ENCODE results near the gene GRID1.
"Not testable (repeated sequence)": the region's sequence is repeated elsewhere in the genome, so short reads cannot be mapped to it uniquely, and the experiment has no call there.

Gene GRID1

DNA sequence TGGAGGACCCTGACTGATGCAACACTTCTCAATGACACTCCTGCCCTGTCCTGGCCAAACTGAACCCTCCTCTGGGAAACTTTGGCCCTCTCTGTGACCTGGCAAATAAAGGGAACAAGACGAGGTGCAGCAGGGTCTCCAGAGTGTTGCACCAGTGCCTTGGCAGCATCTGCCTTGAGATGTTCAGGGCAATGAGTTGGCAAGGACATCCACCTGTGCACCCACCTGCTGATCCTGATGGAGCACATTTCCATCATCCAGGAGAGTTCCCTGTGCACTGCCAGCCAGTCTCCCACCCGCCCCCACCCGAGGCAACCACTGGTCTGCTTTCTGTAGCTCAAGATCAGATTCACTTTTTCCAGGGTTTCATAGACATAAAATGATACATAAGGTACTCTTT lies 407.4 kb downstream of the GRID1 start:
- DNase-seq = no peak

DNA sequence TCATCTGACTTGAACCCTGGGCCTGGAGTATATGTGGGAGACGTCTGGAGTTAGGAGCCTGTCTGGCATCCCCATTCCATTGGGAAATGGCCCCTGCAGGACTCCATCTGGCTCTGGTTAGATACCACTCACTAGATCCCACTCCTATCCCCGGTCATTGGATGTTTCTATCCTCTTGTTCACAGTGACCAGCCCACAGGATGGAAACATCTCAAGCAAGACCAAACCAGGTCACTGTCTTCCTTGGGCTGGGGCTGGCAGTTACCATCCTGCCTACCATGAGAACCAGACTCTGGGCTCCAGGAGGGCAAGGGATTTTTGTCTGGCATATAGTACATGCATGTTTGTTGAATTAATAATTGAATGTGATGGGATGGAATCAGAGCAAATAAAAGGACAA lies 415.7 kb downstream of the GRID1 start:
- no peak for DNase-seq

DNA sequence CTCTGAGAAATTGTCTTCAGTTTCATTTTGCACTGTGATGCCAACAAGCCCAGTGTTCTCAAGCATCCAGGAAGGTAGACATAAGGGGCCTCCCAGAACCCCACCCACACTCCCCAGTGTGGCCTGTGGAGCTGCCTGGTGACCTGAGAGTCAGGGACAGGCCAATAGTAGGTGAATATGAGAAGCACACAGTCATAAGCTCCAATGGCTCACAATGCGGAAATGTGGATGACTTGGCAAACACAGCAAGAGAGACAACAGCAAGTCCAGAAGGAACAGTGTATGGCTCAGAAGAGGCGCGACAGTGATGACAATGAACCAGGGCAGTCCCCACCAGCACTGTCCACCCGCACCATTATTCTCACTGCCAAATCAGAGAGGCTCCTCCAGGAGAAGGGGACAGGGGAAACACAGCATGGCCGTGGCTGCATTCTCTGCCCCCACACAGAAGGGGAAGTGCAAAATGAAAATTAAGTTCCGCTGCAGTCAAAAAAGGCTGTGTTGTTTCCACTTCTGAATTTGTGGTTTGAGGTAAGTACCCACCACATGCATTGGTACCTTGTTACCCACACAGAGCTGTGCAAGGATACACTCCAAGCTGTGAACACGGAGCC lies 419.8 kb downstream of the GRID1 start:
- no peak for DNase-seq

DNA sequence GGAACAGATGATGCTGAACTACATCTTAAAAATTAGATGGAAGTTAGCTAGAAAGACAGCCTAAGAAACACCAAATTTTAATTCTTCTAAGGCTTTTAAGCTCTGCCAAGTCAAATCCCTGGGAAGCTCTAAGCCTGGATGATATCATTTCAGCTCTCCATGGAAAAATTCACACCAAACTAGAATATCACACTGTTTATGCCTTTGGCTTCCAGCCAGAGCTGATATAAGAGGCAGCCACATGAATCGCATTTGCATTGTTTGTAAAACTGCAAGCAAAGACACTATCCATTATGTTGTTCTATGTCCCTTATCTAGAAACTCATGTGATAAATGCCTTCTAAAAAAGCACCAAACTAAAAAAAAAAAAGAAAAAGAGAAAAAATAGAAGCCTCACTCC lies 430.4 kb downstream of the GRID1 start:
- no peak for DNase-seq

DNA sequence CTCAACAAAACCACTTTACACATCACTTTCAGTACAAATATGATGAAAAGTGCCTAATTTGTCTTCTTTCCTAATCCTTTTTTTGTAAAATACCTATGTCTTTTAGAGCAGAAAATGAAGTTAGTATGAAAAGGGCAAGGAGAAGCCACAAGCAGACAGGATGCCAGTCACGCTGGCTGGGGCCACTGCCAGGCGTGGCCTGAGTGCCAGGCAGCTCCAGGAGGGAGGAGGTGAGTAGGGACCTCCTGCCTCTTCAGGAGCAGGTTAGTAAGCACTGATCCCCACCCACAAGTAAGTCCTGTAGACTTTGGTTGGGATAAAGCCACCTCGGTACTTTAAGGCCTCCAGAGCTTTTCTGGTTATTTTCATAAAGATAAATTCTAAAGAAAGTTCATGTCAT lies 432.0 kb downstream of the GRID1 start:
- DNase-seq = no peak

DNA sequence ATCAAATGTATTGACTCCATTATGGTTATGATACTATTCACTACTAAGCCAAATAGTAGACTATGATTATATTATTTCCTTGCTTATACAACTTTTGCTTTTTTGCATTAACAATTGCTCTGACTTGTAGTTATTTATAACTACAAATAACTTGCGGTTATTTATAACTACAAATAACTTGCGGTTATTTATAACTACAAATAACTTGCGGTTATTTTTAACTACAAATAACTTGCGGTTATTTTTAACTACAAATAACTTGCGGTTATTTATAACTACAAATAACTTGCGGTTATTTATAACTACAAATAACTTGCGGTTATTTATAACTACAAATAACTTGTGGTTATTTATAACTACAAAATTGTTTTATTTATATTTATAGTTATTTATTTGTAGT lies 436.6 kb downstream of the GRID1 start:
- DNase-seq = not testable (repeated sequence)

DNA sequence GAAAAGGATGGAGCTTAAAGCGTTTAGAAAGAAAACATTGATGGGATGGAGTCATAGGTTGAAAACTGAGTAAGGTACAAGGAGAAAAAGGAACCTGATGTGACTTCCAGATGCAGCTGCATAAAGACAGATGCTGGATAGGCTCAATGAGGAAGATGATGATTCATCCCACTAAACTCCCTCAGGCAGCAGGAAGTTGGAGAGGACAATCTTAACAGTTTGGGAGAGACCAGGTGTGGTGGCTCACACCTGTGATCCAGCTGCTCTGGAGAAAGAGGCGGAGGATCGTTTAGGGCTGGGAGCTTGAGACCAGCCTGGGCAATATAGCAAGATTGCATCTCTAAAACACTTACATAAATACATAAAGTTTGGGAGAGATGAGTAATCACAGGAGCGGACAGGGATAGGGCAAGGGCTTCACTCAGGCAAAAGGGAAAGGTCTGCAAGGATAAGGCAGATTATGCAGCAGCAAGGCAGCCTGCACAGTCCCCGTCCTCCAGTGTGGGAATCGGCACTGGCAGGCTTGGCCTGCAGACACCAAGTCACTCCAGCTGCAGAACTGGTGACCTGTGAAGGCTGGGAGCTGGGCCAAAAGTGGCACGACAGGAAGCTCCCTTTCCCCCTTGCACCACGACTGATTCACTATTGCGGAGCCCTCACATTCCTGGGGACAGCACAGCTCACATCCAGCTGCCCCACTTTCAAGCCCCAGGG lies 438.5 kb downstream of the GRID1 start:
- DNase-seq = no peak

DNA sequence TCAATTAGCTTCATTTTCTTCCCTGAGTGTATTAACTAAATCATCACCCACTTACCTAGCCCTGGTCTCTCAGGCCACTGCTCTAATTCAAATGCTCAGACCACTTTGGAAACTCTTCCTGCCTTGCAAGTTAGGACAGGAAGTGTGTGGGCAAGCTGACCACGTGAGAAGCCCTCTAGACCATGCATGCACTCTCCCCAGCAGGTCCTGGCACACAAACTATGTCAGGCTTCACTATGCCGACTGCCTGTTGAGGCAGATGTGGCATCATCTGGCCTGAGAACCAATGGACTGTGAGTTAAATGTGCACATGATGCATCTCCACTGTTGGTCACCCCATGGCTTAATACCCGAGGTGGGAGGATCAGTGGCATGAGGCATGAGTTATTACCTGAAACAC lies 439.6 kb downstream of the GRID1 start:
- no peak for DNase-seq

DNA sequence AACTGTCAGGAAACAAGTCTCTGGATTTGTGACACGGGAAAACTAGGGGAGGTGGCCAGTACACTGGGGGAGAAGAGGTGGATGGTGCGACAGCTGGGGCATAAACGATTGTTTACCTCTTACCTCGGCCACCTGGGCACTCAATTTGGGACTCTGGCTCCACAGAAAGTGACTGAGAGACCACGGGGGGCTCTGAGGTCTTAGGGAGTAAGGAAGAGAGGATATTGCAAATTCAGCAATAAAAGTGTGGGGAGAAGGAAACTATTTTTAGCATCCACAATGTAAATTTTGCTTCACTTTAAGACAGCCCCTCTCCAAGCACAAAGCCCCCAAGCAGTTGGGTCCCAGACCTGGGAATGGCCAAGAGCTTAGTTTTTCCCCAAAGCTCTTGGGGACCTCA lies 440.5 kb downstream of the GRID1 start:
- DNase-seq = no peak

DNA sequence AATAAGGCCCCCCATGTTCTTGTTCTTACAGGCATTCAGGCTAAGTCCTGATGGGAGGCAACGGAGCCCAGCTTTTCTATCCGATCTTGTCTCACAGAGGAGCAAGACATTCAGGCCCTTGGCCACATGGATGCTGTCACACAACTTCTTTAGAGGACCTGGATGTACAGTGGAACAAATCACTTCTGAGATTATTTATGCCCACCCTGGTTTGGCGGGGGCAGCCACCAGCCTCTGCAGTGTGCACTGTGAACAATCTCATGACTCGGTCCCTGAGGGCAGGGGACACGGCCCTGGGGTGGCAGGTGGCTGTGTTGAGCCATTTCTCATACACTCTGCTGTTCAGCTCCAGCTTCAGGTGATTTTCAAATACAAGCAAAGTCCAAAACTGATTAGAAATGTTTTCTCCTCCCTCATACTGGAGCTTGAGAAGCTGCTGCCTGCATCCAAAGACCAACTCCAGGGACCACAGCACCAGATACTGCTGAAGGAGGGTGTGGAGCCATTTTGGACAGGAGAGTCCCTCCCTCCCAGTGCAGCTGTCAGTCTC lies 441.3 kb downstream of the GRID1 start:
- DNase-seq = no peak

DNA sequence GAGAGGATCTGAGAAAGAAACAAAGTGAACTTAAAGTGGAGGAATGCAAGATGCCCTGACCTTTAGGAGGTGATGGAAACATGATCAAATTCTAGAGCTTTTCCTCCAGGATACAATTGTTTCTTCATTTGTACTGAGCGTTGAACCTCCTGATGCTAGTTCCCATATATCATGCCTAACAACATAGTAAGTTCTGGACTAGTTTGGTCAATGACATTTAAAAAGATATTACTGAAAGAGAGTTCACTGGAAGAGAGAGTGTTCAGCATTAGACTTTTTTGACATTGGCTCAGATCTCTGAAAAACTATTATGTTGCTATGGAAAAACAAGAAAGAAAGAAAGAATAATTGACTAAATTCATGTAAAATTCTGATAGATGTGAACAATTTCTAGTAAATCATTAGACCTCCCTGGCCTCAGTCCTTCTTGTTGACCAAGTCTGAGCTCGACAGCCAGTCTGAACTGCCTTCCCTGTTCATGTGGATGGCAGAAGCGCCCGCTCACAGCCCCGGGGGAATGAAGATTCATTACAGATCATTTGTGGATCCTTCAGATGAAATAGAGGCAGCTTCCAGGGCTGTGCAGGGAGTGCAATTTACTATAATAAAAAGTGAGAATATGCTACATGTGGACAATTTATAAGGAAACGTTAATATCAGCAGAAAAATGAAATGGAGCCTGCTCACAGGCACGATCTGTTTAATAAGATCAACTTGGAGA lies 442.1 kb downstream of the GRID1 start:
- no peak for DNase-seq

DNA sequence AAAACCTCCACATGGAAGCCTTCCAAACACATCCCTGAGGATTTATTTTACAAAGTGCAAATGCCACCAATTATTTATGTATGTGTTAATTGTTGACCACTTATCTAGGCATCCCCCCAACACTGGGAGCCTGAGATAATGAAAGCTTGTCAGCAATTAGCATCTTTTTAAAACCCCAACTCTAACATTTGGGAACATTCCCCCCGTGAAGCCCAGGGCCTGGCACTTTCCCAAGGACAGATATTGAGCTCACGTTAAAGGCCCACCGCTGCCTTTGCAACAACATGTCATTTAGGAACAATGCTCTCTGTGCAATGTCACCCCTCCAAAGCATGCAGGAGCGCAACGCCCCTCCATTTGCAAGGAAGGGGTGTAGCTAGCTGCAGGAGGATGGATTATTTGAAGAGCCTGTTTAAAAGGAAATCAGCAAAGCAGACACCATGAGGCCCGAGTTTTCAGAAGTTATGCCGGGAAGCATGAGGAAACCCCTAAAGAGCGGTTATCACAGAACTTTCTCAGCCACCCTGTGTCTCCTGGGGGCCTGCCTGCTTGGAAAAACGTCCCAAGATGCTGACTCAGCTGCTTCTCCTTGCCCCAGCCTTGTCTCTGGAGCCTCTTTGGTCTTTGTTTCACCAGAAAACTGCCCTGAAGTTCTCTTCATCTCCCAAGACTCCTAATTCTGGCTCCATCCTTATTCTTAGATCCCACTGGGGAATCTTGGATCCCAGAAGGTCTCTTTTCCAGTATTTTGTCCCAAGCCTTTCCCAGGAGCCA lies 444.1 kb downstream of the GRID1 start:
- DNase-seq = no peak

DNA sequence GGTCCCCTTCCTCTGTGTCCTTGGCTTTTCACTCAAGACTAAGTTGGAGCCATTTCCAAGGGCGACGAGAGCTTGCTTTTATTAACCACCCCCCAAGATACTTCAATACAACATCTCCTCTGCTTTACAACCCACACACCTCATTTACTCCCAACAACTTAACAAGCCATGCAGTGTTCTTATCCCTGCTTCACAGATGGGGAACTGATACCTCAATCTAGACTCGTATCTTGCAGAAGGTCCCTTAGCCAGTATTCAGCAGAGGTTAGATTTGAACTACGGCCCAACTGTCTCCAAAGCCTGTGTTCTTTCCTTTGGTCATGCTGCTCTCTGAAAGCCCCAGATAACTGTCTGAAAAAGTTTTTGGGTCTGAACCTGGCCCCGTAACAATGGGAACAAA lies 444.8 kb downstream of the GRID1 start:
- no peak for DNase-seq

DNA sequence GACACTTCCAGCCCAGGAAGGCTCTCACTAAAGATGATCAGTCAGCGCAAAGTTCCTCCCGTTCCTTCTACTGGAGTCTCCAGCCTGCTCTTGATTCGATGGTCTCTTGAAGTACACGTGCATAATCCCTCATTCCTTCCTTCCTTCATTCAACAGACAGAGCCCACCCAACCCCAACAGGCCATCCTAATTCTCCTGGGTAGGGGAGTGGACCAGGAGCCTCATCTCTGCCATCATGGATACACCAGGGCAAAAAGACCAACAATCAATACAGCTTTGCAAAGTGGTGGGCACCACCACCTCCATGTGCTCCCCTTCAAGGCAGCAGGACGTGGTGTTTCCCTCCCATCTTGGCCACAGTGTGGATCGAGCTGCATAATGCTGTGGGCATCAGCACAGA lies 446.3 kb downstream of the GRID1 start:
- DNase-seq = no peak

DNA sequence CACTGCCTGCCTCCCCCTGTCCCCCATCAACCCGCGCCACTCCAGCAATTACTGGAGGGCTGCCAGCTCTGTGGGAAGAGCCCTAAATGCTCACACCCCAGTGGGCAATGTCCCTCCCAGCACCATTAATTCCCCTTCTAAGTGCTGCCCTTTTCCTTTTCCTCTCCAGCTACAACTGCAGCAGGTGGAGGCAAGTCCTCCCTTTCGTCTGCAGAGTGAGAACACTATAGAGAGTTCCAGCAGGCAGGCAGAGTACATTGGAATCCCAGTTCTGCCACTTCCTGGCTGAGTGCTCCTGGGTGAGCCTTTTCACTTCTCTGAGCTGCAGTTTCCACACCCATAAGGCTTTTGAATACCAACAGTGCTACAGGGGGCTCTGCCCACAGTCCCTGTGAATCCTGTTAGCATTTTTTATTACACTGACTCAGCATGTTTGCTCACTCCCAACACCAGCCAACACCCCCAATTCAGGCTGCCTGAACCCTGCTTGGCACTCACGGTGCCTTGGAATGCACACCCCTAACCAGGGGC lies 447.0 kb downstream of the GRID1 start:
- DNase-seq = no peak

DNA sequence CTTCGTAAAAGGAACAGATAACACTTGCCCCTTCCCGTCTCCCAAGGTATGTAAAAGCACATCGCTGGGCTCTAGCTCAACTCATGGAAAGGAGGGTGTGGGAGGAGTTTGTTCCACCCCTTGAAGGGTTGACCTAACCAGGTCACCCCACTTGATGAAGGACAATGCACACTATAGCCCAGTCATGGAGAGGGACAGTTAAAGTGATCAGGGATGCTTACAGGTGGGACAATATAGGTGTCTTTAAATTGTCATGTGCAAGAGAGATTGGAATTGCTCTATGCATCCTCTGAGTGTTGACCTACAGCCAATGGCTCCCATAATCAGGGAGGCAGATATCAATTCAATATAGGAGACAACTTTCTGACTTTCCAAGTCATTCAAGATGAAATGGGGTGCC lies 448.2 kb downstream of the GRID1 start:
- DNase-seq = no peak

DNA sequence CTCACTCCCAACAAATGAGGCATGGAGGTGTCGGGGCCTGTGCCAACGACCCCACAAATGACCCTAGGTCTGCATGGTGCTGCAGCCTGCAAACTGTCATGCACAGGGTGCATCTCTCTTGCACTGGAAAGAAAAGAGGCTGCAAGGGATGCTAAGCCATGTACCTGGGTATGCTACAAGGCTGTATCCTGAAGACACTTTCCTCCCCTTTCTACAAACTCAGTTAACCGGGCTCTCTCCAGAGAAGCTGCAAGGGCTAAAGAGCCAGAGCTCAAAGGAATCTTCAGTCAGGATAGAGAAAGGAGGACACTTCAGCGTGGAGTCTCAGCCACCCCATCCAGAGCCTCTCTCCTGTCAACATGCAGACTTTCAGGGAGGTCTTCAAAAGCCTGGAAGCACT lies 449.0 kb downstream of the GRID1 start:
- no peak for DNase-seq

DNA sequence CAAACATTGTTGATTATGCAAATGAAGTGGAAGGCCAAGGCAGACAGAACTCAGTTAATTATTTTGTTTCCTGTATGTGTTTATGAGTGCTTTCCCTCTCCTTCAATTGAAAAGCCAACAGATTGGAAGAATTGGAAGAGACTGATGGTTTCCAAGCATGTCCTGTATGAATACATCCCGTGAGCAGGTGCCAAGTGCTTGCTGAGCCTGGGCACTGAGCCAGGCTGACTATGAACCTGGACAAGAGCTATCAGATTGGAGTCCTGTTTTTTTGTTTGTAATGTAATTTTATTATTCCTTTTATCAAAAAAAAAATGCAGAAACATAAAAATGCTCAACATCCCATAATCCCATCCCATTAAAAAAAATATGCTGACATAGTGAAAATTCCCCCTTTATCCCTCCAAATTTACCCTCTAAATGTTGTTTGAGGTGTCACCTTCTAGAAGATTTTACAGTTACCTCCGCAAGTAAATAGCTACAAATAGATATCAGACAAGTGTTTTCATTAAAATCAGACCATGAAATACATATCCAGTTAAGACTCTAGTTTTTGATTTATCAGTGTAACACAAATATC lies 449.5 kb downstream of the GRID1 start:
- no peak for DNase-seq

DNA sequence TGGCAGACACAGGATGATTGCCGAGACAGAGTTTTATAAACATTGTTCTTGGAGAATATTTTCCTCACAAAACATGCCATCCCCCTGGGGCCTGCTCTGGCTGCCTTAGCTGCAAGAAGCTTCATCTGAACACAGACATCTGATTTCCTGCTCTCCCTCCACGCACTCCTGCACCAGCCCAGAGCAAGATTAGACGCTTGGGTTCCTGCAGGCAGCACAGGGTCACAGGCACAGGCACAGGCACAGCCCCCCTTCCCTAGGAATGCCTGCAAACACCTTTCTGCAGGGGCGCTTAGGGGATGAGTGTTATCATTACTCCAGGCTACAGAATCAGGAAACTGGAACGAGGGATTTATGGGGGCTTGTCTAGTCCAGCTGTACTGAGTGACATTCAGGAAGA lies 450.3 kb downstream of the GRID1 start:
- DNase-seq = no peak

DNA sequence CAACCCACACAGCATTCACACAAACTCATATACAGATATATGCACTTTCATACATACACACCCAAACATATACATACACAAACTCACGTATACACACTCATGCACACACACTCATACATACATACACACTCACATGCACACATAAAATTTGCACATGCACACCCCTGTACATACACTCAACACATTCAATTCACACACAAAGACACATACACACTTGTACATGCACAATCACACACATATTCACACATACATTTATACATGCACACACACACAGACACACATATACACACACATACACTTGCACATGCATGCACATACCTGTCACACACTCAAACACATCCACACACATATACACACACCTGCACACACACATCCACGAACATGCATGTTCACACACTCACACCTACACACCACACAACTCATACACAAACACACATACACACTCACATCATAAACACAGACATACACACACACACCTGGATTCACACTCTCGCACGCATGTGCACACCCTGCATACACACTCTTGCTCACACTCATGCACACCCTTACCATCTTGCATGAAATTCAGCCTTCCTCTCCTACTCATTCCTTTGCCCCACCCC lies 451.2 kb downstream of the GRID1 start:
- no peak for DNase-seq

DNA sequence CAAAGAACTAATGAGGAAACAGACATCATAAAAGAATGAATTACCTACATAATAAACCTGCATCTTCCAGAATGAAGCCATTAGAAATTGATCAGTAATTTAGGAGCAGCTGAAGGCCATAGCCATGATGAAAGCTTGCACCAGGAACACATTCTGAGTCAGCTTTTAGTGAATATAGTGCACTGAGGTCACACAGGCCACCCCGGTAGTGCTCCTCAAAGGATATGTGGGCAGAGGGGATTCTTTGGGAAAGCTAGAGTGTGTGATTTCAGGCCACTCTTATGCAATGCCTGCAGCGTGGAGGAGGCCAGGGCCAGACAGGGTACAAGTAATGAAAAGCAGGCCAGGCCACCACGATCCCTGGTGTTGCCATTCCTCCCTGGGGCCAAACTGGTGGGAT lies 451.9 kb downstream of the GRID1 start:
- DNase-seq = no peak

DNA sequence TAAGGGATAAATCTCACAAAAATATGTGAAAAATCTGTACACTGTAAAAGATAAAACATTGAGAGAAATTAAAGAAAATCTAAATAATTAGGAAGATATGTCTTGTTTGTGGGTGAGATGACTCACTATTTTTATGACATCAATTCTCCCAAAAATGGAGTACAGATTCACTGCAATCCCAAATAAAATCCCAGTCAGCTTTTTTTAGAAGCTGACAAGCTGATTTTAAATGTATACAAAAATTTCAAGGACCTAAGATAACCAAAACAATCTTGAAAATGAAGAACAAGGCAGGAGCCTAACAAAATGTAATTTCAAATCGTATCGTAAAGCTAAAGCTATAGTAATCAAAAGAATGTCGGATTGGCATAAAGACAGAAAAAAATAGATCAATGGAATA lies 458.1 kb downstream of the GRID1 start:
- no peak for DNase-seq
